Endodermal cell (in vitro differentiated cells): ENCODE data around the gene ARHGEF39. TPM values are rescaled to one million over a fixed set of nuclear protein-coding genes. Genes with fewer than 3 reads are reported as not detected.

Experiments used
- DNase-seq: peaks from one replicate; pipeline ENCODE4 v3.0.0-alpha.2; 2017
- H3K27ac ChIP-seq: 2 replicates; pipeline ENCODE4 v1.5.1; 2013; ENCODE audit warnings: mild to moderate bottlenecking, low read depth, low read length, moderate library complexity
- H3K27me3 ChIP-seq: 2 replicates; pipeline ENCODE4 v1.6.1; 2013; ENCODE audit warnings: mild to moderate bottlenecking, low read length, moderate library complexity; ENCODE audit not compliant: insufficient read depth, control insufficient read depth, poor library complexity, severe bottlenecking
- H3K36me3 ChIP-seq: 2 replicates; pipeline ENCODE4 v1.7.0; 2013; ENCODE audit warnings: mild to moderate bottlenecking, low read length, moderate library complexity; ENCODE audit not compliant: control insufficient read depth, insufficient read depth
- H3K4me1 ChIP-seq: one replicate; pipeline ENCODE4 v1.7.0; 2013; ENCODE audit warnings: low read length; ENCODE audit not compliant: control insufficient read depth, insufficient read depth
- H3K4me3 ChIP-seq: 2 replicates; pipeline ENCODE4 v1.5.1; 2013; ENCODE audit warnings: mild to moderate bottlenecking, low read length, moderate library complexity
- H3K9ac ChIP-seq: 2 replicates; pipeline ENCODE4 v1.6.1; 2013; ENCODE audit warnings: mild to moderate bottlenecking, low read length, moderate library complexity; ENCODE audit not compliant: poor library complexity, severe bottlenecking; ENCODE audit errors: extremely low read depth
- H3K9me3 ChIP-seq: 2 replicates; pipeline ENCODE4 v1.6.1; 2013; ENCODE audit warnings: mild to moderate bottlenecking, low read length, moderate library complexity; ENCODE audit not compliant: control insufficient read depth
- H3K27ac Mint-ChIP-seq: 2 replicates; pipeline ENCODE4 v1.8.0; 2020; ENCODE audit warnings: mixed read lengths
- H3K27me3 Mint-ChIP-seq: 2 replicates; pipeline ENCODE4 v1.8.0; 2021; ENCODE audit warnings: mild to moderate bottlenecking, mixed read lengths; ENCODE audit not compliant: insufficient read depth
- H3K36me3 Mint-ChIP-seq: 2 replicates; pipeline ENCODE4 v1.8.0; 2020; ENCODE audit warnings: low read depth, mixed read lengths
- H3K4me1 Mint-ChIP-seq: 2 replicates; pipeline ENCODE4 v1.8.0; 2020; ENCODE audit warnings: mixed read lengths
- H3K4me3 Mint-ChIP-seq: 2 replicates; pipeline ENCODE4 v1.8.0; 2020; ENCODE audit warnings: mild to moderate bottlenecking, moderate library complexity, mixed read lengths
- H3K9me3 Mint-ChIP-seq: 2 replicates; pipeline ENCODE4 v1.8.0; 2020; ENCODE audit warnings: mild to moderate bottlenecking, mixed read lengths
- CTCF ChIP-seq: fragments of 200-600 bp; sonication (generic); conservative IDR thresholded peaks from 2 replicates; pipeline ENCODE4 v1.5.0; 2021; ENCODE audit warnings: antibody characterized with exemption, mild to moderate bottlenecking
- WGBS, 2 experiments: methylation state at CpG; one replicate each; pipeline versions ENCODE4 v1.1.5 to v1.1.7; 2013; ENCODE audit warnings: missing lambda C conversion rate in 2 of 2, mixed read lengths in 1 of 2; ENCODE audit not compliant: insufficient coverage in 1 of 2, insufficient read length in 1 of 2; 5-methylcytosine and 5-hydroxymethylcytosine counted together
- total RNA-seq, 2 donors: library from RNA; stranded (reverse); fragmentation: NEBNext Ultra II Directional in 1 of 2; extraction: Animal tissue kit (Norgen Biotek cat#: 25700) in 1 of 2; gene quantifications; 2 replicates in 1 of 2; 3 replicates in 1 of 2; pipeline ENCODE4 v1.2.1, GENCODE V29; 2021

Gene ARHGEF39
- total RNA-seq, 2 donors from 2014 or later = 22.1 to 36.4 TPM

- no peaks in the 10 kb centered on the region for H3K4me1 ChIP-seq
- no peak overlapping the region for H3K27ac ChIP-seq
- no peak overlapping the region for H3K4me3 ChIP-seq
- Mint-ChIP-seq H3K9me3 (no peaks in the 10 kb centered on the region), H3K27ac (no peak overlapping the region), H3K27me3 (no peaks in the 10 kb centered on the region), H3K4me3 (no peak overlapping the region), H3K4me1 (peaks cover 5% of the 10 kb centered on the region), H3K36me3 (peaks cover 24% of the 10 kb centered on the region)
- no peaks in the 10 kb centered on the region for H3K27me3 ChIP-seq
- WGBS, 2 experiments = 96 to 100% methylated on average over 3 of the region's 3 CpGs
- peaks cover 55% of the 10 kb centered on the region for H3K36me3 ChIP-seq
- no peak for DNase-seq
- no peak overlapping the region for H3K9ac ChIP-seq
- no peaks in the 10 kb centered on the region for H3K9me3 ChIP-seq
- TF ChIP-seq CTCF = no peak
These were observed 31.0 kb upstream of the ARHGEF39 start for GRCh38 chr9:35695943-35696401.

GRCh38 chr9:35691757-35692301 is 26.8 kb upstream of the ARHGEF39 start:
- Histone ChIP-seq H3K9ac (no peak overlapping the region), H3K9me3 (no peaks in the 10 kb centered on the region), H3K4me3 (peak overlapping the region; percentile 96), H3K27me3 (no peaks in the 10 kb centered on the region), H3K4me1 (peaks cover 10% of the 10 kb centered on the region), H3K27ac (no peak overlapping the region), H3K36me3 (peaks cover 30% of the 10 kb centered on the region)
- peak; percentile 44 for TF ChIP-seq CTCF
- peaks cover 19% of the 10 kb centered on the region for H3K36me3 Mint-ChIP-seq
- 76 to 77% methylated on average over 11 to 13 of the region's 13 CpGs for WGBS, 2 experiments
- H3K27ac Mint-ChIP-seq = no peak overlapping the region
- H3K4me3 Mint-ChIP-seq = peak overlapping the region; percentile 85
- no peaks in the 10 kb centered on the region for H3K27me3 Mint-ChIP-seq
- peaks cover 26% of the 10 kb centered on the region for H3K4me1 Mint-ChIP-seq
- DNase-seq = peak; percentile 66
- no peaks in the 10 kb centered on the region for H3K9me3 Mint-ChIP-seq

GRCh38 chr9:35691334-35691650 is 26.3 kb upstream of the ARHGEF39 start:
- H3K27ac ChIP-seq = peak overlapping the region; percentile 58

More at GRCh38 chr9:35691334-35691650, 26.3 kb upstream of the ARHGEF39 start:
- peak overlapping the region; percentile 96 for H3K4me3 ChIP-seq
- WGBS, 2 experiments = 25 to 32% methylated on average over 9 to 10 of the region's 10 CpGs
- H3K9me3 ChIP-seq = no peaks in the 10 kb centered on the region
- H3K27me3 ChIP-seq = no peaks in the 10 kb centered on the region
- no peaks in the 10 kb centered on the region for H3K27me3 Mint-ChIP-seq
- H3K9me3 Mint-ChIP-seq = no peaks in the 10 kb centered on the region
- peaks cover 10% of the 10 kb centered on the region for H3K4me1 ChIP-seq
- peaks cover 28% of the 10 kb centered on the region for H3K4me1 Mint-ChIP-seq
- peak overlapping the region; percentile 28 for H3K9ac ChIP-seq
- H3K36me3 Mint-ChIP-seq = peaks cover 19% of the 10 kb centered on the region
- H3K4me3 Mint-ChIP-seq = peak overlapping the region; percentile 85
- H3K36me3 ChIP-seq = peaks cover 26% of the 10 kb centered on the region
- no peak for DNase-seq
- no peak for TF ChIP-seq CTCF
- peak overlapping the region; percentile 84 for H3K27ac Mint-ChIP-seq
